ENCODE measurements around the gene RABL6.

The RABL6 gene

GRCh38 chr9:136815422-136815782 is 7.7 kb downstream of the RABL6 start:
- no peak for DNase-seq

- peak in 1 of 58 donors; percentile 24 for DNase-seq
Measured at GRCh38 chr9:136820971-136821825, 13.4 kb downstream of the RABL6 start.

- DNase-seq = no peak
Measured at GRCh38 chr9:136821826-136822544, 14.2 kb downstream of the RABL6 start.

GRCh38 chr9:136823136-136824046 is 15.6 kb downstream of the RABL6 start:
- DNase-seq = peak in 4 of 58 donors; percentile 15 to 40 (median 20)

GRCh38 chr9:136824496-136825225 is 16.9 kb downstream of the RABL6 start:
- DNase-seq = peak in 3 of 58 donors; percentile 17 to 57 (median 22)

- no peak for DNase-seq
Measured at GRCh38 chr9:136825295-136826187, 17.8 kb downstream of the RABL6 start.

- DNase-seq = no peak
Measured at GRCh38 chr9:136826188-136826541, 18.4 kb downstream of the RABL6 start.

- DNase-seq = no peak
Measured at GRCh38 chr9:136826703-136827582, 19.2 kb downstream of the RABL6 start.

- no peak for DNase-seq
Measured at GRCh38 chr9:136827794-136828473, 20.2 kb downstream of the RABL6 start.

GRCh38 chr9:136828474-136829140 is 20.9 kb downstream of the RABL6 start:
- DNase-seq = no peak

GRCh38 chr9:136829412-136829811 is 21.7 kb downstream of the RABL6 start:
- no peak for DNase-seq

- no peak for DNase-seq
Measured at GRCh38 chr9:136829981-136830885, 22.5 kb downstream of the RABL6 start.

- DNase-seq = peak in 13 of 58 donors; percentile 17 to 59 (median 30)
Measured at GRCh38 chr9:136831002-136831719, 23.4 kb downstream of the RABL6 start.

GRCh38 chr9:136831720-136832104 is 24.0 kb downstream of the RABL6 start:
- DNase-seq = no peak

- DNase-seq = peak in 1 of 58 donors; percentile 24
Measured at GRCh38 chr9:136832581-136832980, 24.8 kb downstream of the RABL6 start.

All from anterior cingulate cortex (tissue), 58 donors.